OCI-LY1 (cell line): ENCODE measurements around the gene PAX8.

Experiments used
- H2AFZ ChIP-seq: fragments of 200-600 bp; sonication (generic), shearing (Covaris generic); 2 replicates; pipeline ENCODE4 v1.6.0; 2014; ENCODE audit warnings: antibody characterized with exemption, mild to moderate bottlenecking, low read length
- H3F3A ChIP-seq: fragments of 200-600 bp; sonication (generic), shearing (Covaris generic); 2 replicates; pipeline ENCODE4 v1.6.0; 2014; ENCODE audit warnings: mild to moderate bottlenecking, antibody characterized with exemption, low read length, moderate library complexity; ENCODE audit not compliant: insufficient read depth
- H3K27ac ChIP-seq: fragments of 200-600 bp; sonication (generic); 2 replicates; pipeline ENCODE4 v1.5.1; 2014; ENCODE audit warnings: low read length, mixed run types, mild to moderate bottlenecking, low read depth; ENCODE audit not compliant: poor library complexity, severe bottlenecking
- H3K27me3 ChIP-seq: fragments of 200-600 bp; sonication (generic); 2 replicates; pipeline ENCODE4 v1.6.0; 2014; ENCODE audit warnings: antibody characterized with exemption, mild to moderate bottlenecking, low read length, moderate library complexity; ENCODE audit not compliant: insufficient read depth
- H3K36me3 ChIP-seq: fragments of 200-600 bp; sonication (generic); 2 replicates; pipeline ENCODE4 v1.6.1; 2014; ENCODE audit warnings: mild to moderate bottlenecking, antibody characterized with exemption, low read length, moderate library complexity, mixed read lengths; ENCODE audit not compliant: insufficient read depth
- H3K4me1 ChIP-seq: fragments of 200-600 bp; sonication (generic); 2 replicates; pipeline ENCODE4 v1.5.1; 2014; ENCODE audit warnings: mild to moderate bottlenecking, low read length, moderate library complexity; ENCODE audit not compliant: insufficient read depth, severe bottlenecking
- H3K4me2 ChIP-seq: fragments of 200-600 bp; sonication (generic), shearing (Covaris generic); 2 replicates; pipeline ENCODE4 v1.6.1; 2014; ENCODE audit warnings: low read length
- H3K4me3 ChIP-seq: fragments of 200-600 bp; sonication (generic); 2 replicates; pipeline ENCODE4 v1.5.1; 2014; ENCODE audit warnings: low read length, low read depth, mild to moderate bottlenecking, mixed read lengths; ENCODE audit not compliant: poor library complexity, severe bottlenecking
- H3K79me2 ChIP-seq: fragments of 200-600 bp; shearing (Covaris generic); 2 replicates; pipeline ENCODE4 v1.6.1; 2016; ENCODE audit warnings: mixed run types, low read length, mixed read lengths; ENCODE audit not compliant: insufficient read depth
- H3K9ac ChIP-seq: fragments of 200-600 bp; sonication (generic), shearing (Covaris generic); 2 replicates; pipeline ENCODE4 v1.6.1; 2014; ENCODE audit warnings: mild to moderate bottlenecking, low read length, mixed read lengths
- H3K9me2 ChIP-seq: fragments of 200-600 bp; sonication (generic), shearing (Covaris generic); 2 replicates; pipeline ENCODE4 v1.6.1; 2014; ENCODE audit warnings: low read depth, mild to moderate bottlenecking, low read length, mixed read lengths
- H3K9me3 ChIP-seq: fragments of 200-600 bp; shearing (Covaris generic); 2 replicates; pipeline ENCODE4 v1.6.1; 2014; ENCODE audit warnings: low read length, mixed read lengths
- H4K20me1 ChIP-seq: fragments of 200-600 bp; sonication (generic), shearing (Covaris generic); 2 replicates; pipeline ENCODE4 v1.6.0; 2016; ENCODE audit warnings: mild to moderate bottlenecking, low read length; ENCODE audit not compliant: insufficient read depth
- EZH2 ChIP-seq: fragments of 200-600 bp; sonication (generic), shearing (Covaris generic); IDR thresholded peaks from 2 replicates; pipeline ENCODE4 v1.8.0; 2017; ENCODE audit warnings: borderline replicate concordance, mixed run types, mild to moderate bottlenecking, antibody characterized with exemption, low read length, moderate library complexity, mixed read lengths
- TF ChIP-seq, protein P1 (sequence below): fragments of 200-600 bp; sonication (generic), shearing (Covaris generic); IDR thresholded peaks from 2 replicates; pipeline ENCODE4 v1.5.1; 2017; ENCODE audit warnings: mild to moderate bottlenecking, antibody characterized with exemption, low read length, moderate library complexity, mixed read lengths

PAX8 gene

GRCh38 chr2:113266431-113266830 is 12.3 kb downstream of the PAX8 start:
- no peaks in the 10 kb centered on the region for H4K20me1 ChIP-seq
- TF ChIP-seq, protein P1, sequence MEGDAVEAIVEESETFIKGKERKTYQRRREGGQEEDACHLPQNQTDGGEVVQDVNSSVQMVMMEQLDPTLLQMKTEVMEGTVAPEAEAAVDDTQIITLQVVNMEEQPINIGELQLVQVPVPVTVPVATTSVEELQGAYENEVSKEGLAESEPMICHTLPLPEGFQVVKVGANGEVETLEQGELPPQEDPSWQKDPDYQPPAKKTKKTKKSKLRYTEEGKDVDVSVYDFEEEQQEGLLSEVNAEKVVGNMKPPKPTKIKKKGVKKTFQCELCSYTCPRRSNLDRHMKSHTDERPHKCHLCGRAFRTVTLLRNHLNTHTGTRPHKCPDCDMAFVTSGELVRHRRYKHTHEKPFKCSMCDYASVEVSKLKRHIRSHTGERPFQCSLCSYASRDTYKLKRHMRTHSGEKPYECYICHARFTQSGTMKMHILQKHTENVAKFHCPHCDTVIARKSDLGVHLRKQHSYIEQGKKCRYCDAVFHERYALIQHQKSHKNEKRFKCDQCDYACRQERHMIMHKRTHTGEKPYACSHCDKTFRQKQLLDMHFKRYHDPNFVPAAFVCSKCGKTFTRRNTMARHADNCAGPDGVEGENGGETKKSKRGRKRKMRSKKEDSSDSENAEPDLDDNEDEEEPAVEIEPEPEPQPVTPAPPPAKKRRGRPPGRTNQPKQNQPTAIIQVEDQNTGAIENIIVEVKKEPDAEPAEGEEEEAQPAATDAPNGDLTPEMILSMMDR: no peak
- TF ChIP-seq EZH2: no peak
- H3K4me2 ChIP-seq: no peak overlapping the region
- no peaks in the 10 kb centered on the region for H3K9me3 ChIP-seq
- no peaks in the 10 kb centered on the region for H3K27me3 ChIP-seq
- H3K27ac ChIP-seq: no peak overlapping the region
- H3K4me1 ChIP-seq: no peaks in the 10 kb centered on the region
- no peaks in the 10 kb centered on the region for H3K9me2 ChIP-seq
- no peaks in the 10 kb centered on the region for H3K36me3 ChIP-seq
- no peaks in the 10 kb centered on the region for H3F3A ChIP-seq
- H3K79me2 ChIP-seq: no peaks in the 10 kb centered on the region
- H2AFZ ChIP-seq: no peak overlapping the region
- no peak overlapping the region for H3K9ac ChIP-seq
- no peak overlapping the region for H3K4me3 ChIP-seq

- no peaks in the 10 kb centered on the region for H3K79me2 ChIP-seq
- H3K4me3 ChIP-seq: no peak overlapping the region
- no peaks in the 10 kb centered on the region for H4K20me1 ChIP-seq
- no peaks in the 10 kb centered on the region for H3K36me3 ChIP-seq
- H3K9me3 ChIP-seq: no peaks in the 10 kb centered on the region
- no peak for TF ChIP-seq EZH2
- TF ChIP-seq, protein P1: no peak
- H3K4me1 ChIP-seq: no peaks in the 10 kb centered on the region
- no peak overlapping the region for H2AFZ ChIP-seq
- no peak overlapping the region for H3K9ac ChIP-seq
- no peaks in the 10 kb centered on the region for H3K27me3 ChIP-seq
- no peak overlapping the region for H3K27ac ChIP-seq
- no peak overlapping the region for H3K4me2 ChIP-seq
- H3K9me2 ChIP-seq: no peaks in the 10 kb centered on the region
- H3F3A ChIP-seq: no peaks in the 10 kb centered on the region
These were observed 13.9 kb downstream of the PAX8 start for GRCh38 chr2:113264713-113265403.

DNA sequence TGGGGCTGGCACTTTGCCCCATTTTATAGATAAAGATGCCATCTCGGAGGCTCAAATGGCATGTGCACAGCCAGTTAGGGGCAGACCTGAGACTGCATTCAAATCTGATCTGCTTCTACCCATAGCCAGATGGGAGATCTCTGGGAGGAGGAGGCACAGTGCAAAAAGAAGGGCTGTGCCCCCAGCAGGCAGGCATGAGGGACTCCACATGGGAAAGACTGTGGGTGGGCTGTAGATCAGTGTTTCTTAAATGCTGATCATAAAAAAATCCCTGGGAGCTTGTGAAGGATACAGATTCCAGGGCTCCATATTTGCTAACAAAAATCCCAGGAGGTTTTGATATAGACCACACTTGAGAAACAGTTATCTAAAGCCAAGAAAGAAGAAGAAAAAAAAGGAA is 15.2 kb downstream of the PAX8 start:
- Histone ChIP-seq H3K27me3 (no peaks in the 10 kb centered on the region), H4K20me1 (no peaks in the 10 kb centered on the region), H3K79me2 (no peaks in the 10 kb centered on the region), H3K4me3 (no peak overlapping the region), H3K9me3 (no peaks in the 10 kb centered on the region), H3F3A (no peaks in the 10 kb centered on the region), H3K27ac (no peak overlapping the region), H3K9me2 (no peaks in the 10 kb centered on the region), H3K4me1 (no peaks in the 10 kb centered on the region), H3K36me3 (no peaks in the 10 kb centered on the region), H3K9ac (no peak overlapping the region), H2AFZ (no peak overlapping the region), H3K4me2 (no peak overlapping the region)
- TF ChIP-seq EZH2: no peak
- TF ChIP-seq, protein P1: no peak
